DOHH2 (cell line): ENCODE results near the gene LPGAT1.

ENCODE experiments used
- CTCF ChIP-seq: fragments of 200-600 bp; sonication (generic); IDR thresholded peaks from one replicate; pipeline ENCODE4 v1.5.1; 2014; ENCODE audit warnings: antibody characterized with exemption, mild to moderate bottlenecking, low read depth, low read length; ENCODE audit not compliant: poor library complexity, severe bottlenecking
- EZH2phosphoT487 ChIP-seq: fragments of 200-600 bp; sonication (generic); IDR thresholded peaks from 2 replicates; pipeline ENCODE4 v1.6.1; 2017; ENCODE audit warnings: borderline replicate concordance, mild to moderate bottlenecking, antibody characterized with exemption, low read length, moderate library complexity, mixed read lengths

- TF ChIP-seq CTCF (no peak), EZH2phosphoT487 (no peak)
These were observed 131.5 kb downstream of the LPGAT1 start for GRCh38 chr1:211699059-211699458.
